Measurements from ENCODE around the gene STK32C.
"Not testable (repeated sequence)": the region's sequence is repeated elsewhere in the genome, so short reads cannot be mapped to it uniquely, and the experiment has no call there.

The STK32C gene

GRCh38 chr10:132352462-132353308 is 44.9 kb upstream of the STK32C start:
- TF ChIP-seq, protein P1, sequence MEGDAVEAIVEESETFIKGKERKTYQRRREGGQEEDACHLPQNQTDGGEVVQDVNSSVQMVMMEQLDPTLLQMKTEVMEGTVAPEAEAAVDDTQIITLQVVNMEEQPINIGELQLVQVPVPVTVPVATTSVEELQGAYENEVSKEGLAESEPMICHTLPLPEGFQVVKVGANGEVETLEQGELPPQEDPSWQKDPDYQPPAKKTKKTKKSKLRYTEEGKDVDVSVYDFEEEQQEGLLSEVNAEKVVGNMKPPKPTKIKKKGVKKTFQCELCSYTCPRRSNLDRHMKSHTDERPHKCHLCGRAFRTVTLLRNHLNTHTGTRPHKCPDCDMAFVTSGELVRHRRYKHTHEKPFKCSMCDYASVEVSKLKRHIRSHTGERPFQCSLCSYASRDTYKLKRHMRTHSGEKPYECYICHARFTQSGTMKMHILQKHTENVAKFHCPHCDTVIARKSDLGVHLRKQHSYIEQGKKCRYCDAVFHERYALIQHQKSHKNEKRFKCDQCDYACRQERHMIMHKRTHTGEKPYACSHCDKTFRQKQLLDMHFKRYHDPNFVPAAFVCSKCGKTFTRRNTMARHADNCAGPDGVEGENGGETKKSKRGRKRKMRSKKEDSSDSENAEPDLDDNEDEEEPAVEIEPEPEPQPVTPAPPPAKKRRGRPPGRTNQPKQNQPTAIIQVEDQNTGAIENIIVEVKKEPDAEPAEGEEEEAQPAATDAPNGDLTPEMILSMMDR (IDR thresholded peaks at IDR 0.05; ENCODE audit: insufficient read depth, low read depth, low read length, missing control alignments), result peak; percentile 77
- peak; percentile 57 for DNase-seq (ENCODE audit: low read depth)
- not testable (repeated sequence) for H3K4me3 ChIP-seq (ENCODE audit: low read length)

DNA sequence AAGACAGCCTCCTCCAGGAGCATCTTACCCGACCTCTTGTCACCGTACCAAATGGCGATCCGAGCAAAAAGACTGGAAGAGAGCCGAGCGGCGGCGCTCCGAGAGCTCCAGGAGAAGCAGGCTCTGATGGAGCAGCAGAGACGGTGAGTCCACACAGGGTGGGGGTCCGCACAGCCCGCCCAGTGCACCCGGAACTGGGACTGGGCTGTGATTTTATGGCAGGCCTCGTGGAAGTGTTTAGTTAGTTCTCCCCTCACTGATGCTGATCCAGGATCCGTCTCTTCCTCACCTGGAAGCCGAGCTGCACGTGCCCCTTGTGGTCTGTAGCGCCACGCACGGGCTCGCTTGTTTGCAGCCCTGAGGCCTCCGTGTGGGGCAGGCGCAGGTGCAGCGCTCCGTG is 43.9 kb upstream of the STK32C start:
- TF ChIP-seq, protein P1 (IDR thresholded peaks at IDR 0.05; ENCODE audit: insufficient read depth, low read depth, low read length, missing control alignments), result no peak
- no peak for DNase-seq (ENCODE audit: low read depth)
- no peak overlapping the region for H3K4me3 ChIP-seq (ENCODE audit: low read length)

DNA sequence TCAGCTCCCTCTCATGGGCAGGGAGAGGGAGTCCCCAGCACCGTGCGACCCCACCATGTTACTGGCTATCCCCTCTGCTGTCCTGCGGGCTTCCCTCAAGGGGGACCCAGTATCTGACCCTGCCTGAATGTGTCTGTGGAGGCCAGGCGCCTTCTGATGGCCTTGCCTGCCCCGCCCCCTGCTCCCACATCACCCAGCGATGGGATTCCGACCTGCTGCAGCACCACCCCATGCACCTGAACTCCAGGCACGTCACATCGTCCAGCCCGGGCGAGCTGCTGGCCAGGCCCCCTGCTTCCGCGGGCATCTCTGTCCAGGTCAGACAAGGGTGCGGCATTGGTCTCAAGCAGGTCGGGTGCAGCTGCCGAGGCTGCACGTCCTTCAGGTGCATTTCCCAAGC is 43.2 kb upstream of the STK32C start:
- H3K4me3 ChIP-seq (ENCODE audit: low read length), result no peak overlapping the region
- TF ChIP-seq, protein P1 (IDR thresholded peaks at IDR 0.05; ENCODE audit: insufficient read depth, low read depth, low read length, missing control alignments), result no peak
- no peak for DNase-seq (ENCODE audit: low read depth)

DNA sequence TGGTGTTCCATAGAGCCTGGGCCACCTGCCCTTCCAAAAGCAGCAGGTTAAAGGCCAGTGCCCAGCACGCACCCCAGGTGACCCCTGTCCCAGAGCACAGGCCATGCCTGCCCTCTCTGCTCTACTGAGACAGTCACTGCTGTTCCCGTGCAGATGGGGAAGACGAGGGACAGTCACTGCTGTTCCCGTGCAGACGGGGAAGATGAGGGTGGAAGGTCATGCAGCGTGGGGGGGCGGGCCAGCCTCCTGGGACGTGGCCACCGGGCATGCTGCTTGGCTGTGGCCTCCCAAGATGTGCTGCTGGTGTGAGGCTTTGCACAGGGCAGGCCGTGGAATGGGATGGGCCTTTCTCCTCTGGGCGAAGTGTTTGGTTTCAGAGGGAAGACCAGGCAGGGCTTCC is 42.6 kb upstream of the STK32C start:
- TF ChIP-seq, protein P1 (IDR thresholded peaks at IDR 0.05; ENCODE audit: insufficient read depth, low read depth, low read length, missing control alignments), result no peak
- no peak for DNase-seq (ENCODE audit: low read depth)
- H3K4me3 ChIP-seq (ENCODE audit: low read length), result no peak overlapping the region

- no peak overlapping the region for H3K4me3 ChIP-seq (ENCODE audit: low read length)
- DNase-seq (ENCODE audit: low read depth), result no peak
- TF ChIP-seq, protein P1 (IDR thresholded peaks at IDR 0.05; ENCODE audit: insufficient read depth, low read depth, low read length, missing control alignments), result no peak
Observed at GRCh38 chr10:132349766-132350165, 42.0 kb upstream of the STK32C start.

DNA sequence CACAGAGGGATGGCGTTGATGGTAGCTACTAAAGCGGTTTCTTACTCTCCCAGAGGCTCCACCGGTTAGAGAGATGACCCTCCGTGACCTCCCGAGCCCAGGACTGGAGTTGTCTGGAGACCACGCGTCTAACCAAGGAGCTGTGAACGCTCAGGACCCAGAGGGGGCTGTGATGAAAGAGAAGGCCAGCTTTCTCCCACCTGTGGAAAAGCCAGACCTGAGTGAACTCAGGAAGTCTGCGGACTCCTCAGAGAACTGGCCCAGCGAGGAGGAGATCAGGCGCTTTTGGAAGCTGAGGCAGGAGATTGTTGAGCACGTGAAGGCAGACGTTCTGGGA is 40.1 kb upstream of the STK32C start:
- TF ChIP-seq, protein P1 (IDR thresholded peaks at IDR 0.05; ENCODE audit: insufficient read depth, low read depth, low read length, missing control alignments), result no peak
- no peak overlapping the region for H3K4me3 ChIP-seq (ENCODE audit: low read length)
- DNase-seq (ENCODE audit: low read depth), result no peak
